GM12878 (cell line): ENCODE measurements around the gene CHD9. TPM values are rescaled to one million over a fixed set of nuclear protein-coding genes. Genes with fewer than 3 reads are reported as not detected.

Source experiments
- CREB1 ChIP-seq: IDR thresholded peaks from 2 replicates; pipeline ENCODE4 v1.6.1; 2012; ENCODE audit warnings: low read depth, mild to moderate bottlenecking, inconsistent platforms
- EED ChIP-seq: sonication (generic); IDR thresholded peaks from 2 replicates; pipeline ENCODE4 v1.6.1; 2016; ENCODE audit warnings: antibody characterized with exemption, low read depth
- EGR1 ChIP-seq, 2 experiments: IDR thresholded peaks; 1 replicate in 1 of 2; 2 replicates in 1 of 2; pipeline ENCODE4 v1.6.1; 2011 to 2012; ENCODE audit warnings: low read depth in 2 of 2, low read length in 2 of 2, borderline replicate concordance in 1 of 2, mild to moderate bottlenecking in 1 of 2, moderate library complexity in 1 of 2
- FOS ChIP-seq: IDR thresholded peaks from 3 replicates; pipeline ENCODE4 v1.6.1; 2011; ENCODE audit warnings: borderline replicate concordance; ENCODE audit not compliant: insufficient read length; ENCODE audit errors: extremely low read depth
- FOXK2 ChIP-seq: fragments of 450-650 bp; IDR thresholded peaks from 2 replicates; pipeline ENCODE4 v1.6.1; 2017; ENCODE audit warnings: mild to moderate bottlenecking, moderate library complexity
- GATAD2B ChIP-seq: fragments of 450-650 bp; conservative IDR thresholded peaks from 2 replicates; pipeline ENCODE4 v1.6.1; 2017; ENCODE audit warnings: low read depth, mild to moderate bottlenecking, moderate library complexity
- IKZF1 ChIP-seq: fragments of 450-650 bp; conservative IDR thresholded peaks from 2 replicates; pipeline ENCODE4 v1.6.1; 2017; ENCODE audit warnings: antibody characterized with exemption, mild to moderate bottlenecking
- IKZF2 ChIP-seq, 2 experiments: fragments of 450-650 bp; IDR thresholded peaks; 2 replicates each; pipeline ENCODE4 v1.6.1; 2017; ENCODE audit warnings: mild to moderate bottlenecking in 2 of 2, moderate library complexity in 2 of 2
- JUND ChIP-seq: IDR thresholded peaks from 2 replicates; pipeline ENCODE4 v1.6.1; 2012; ENCODE audit warnings: low read depth, mild to moderate bottlenecking, low read length, improper control_type of control experiment, moderate library complexity
- KAT2A ChIP-seq: conservative IDR thresholded peaks from 2 replicates; pipeline ENCODE4 v1.6.1; 2011; ENCODE audit warnings: low read depth, low read length; ENCODE audit not compliant: control insufficient read depth
- MEF2B ChIP-seq: fragments of 450-650 bp; IDR thresholded peaks from 2 replicates; pipeline ENCODE4 v1.6.1; 2018; ENCODE audit warnings: mild to moderate bottlenecking, moderate library complexity; ENCODE audit not compliant: partially characterized antibody, poor library complexity, severe bottlenecking
- MTA2 ChIP-seq: fragments of 450-650 bp; IDR thresholded peaks from 2 replicates; pipeline ENCODE4 v1.6.1; 2016; ENCODE audit warnings: low read depth, mild to moderate bottlenecking, moderate library complexity
- NFYA ChIP-seq: IDR thresholded peaks from 2 replicates; pipeline ENCODE4 v1.6.1; 2011; ENCODE audit warnings: low read depth, mild to moderate bottlenecking, low read length, improper control_type of control experiment, borderline replicate concordance
- NR2F1 ChIP-seq: fragments of 450-650 bp; conservative IDR thresholded peaks from 2 replicates; pipeline ENCODE4 v1.6.1; 2017; ENCODE audit warnings: mild to moderate bottlenecking
- SMC3 ChIP-seq: IDR thresholded peaks from 2 replicates; pipeline ENCODE4 v1.6.1; 2011; ENCODE audit warnings: low read length, improper control_type of control experiment, borderline replicate concordance
- SPI1 ChIP-seq: IDR thresholded peaks from 2 replicates; pipeline ENCODE4 v1.6.1; 2011; ENCODE audit warnings: low read depth, mild to moderate bottlenecking, low read length, moderate library complexity, borderline replicate concordance; ENCODE audit not compliant: insufficient read depth
- SREBF1 ChIP-seq: IDR thresholded peaks from 2 replicates; pipeline ENCODE4 v1.6.1; 2012; ENCODE audit warnings: mild to moderate bottlenecking, low read length
- SREBF2 ChIP-seq: IDR thresholded peaks from 2 replicates; pipeline ENCODE4 v1.6.1; 2012; ENCODE audit warnings: mild to moderate bottlenecking, low read length
- STAT1 ChIP-seq: fragments of 450-650 bp; conservative IDR thresholded peaks from 2 replicates; pipeline ENCODE4 v1.6.1; 2014; ENCODE audit warnings: antibody characterized with exemption, mild to moderate bottlenecking
- SUZ12 ChIP-seq: fragments of 200-600 bp; sonication (generic); IDR thresholded peaks from one replicate; pipeline ENCODE4 v1.6.1; 2018; ENCODE audit warnings: antibody characterized with exemption, mild to moderate bottlenecking; ENCODE audit not compliant: unreplicated experiment
- TAF1 ChIP-seq: IDR thresholded peaks from 2 replicates; pipeline ENCODE4 v1.6.1; 2011; ENCODE audit warnings: mild to moderate bottlenecking, low read depth, low read length, borderline replicate concordance
- TBL1XR1 ChIP-seq: IDR thresholded peaks from 2 replicates; pipeline ENCODE4 v1.6.1; 2012; ENCODE audit warnings: low read depth, low read length, improper control_type of control experiment
- TCF3 ChIP-seq: IDR thresholded peaks from 2 replicates; pipeline ENCODE4 v1.6.1; 2012; ENCODE audit warnings: low read depth, mild to moderate bottlenecking, low read length, borderline replicate concordance; ENCODE audit not compliant: insufficient read depth
- ZNF207 ChIP-seq: fragments of 450-650 bp; IDR thresholded peaks from 2 replicates; pipeline ENCODE4 v1.6.1; 2014; ENCODE audit warnings: antibody characterized with exemption, mild to moderate bottlenecking, borderline replicate concordance
- ZNF24 ChIP-seq: fragments of 450-650 bp; IDR thresholded peaks from 2 replicates; pipeline ENCODE4 v1.6.1; 2017; ENCODE audit warnings: antibody characterized with exemption, mild to moderate bottlenecking
- ZNF274 ChIP-seq: IDR thresholded peaks from one replicate; pipeline ENCODE4 v1.8.0; 2011; ENCODE audit not compliant: insufficient read length, insufficient read depth
- ZNF384 ChIP-seq: IDR thresholded peaks from 2 replicates; pipeline ENCODE4 v1.6.1; 2012; ENCODE audit warnings: low read depth, mild to moderate bottlenecking, low read length, improper control_type of control experiment, borderline replicate concordance
- polyA plus RNA-seq, 11 experiments: library from polyadenylated mRNA; depleted of rRNA in 4 of 11; unstranded in 6 of 11; stranded (reverse) in 5 of 11; fragments of >200 nt; fragmentation: Nextera tagmentation in 4 of 11; fragmentation: Illumina TruSeq in 1 of 11; extraction: Ambion mirVana in 4 of 11; extraction: Trizol in 1 of 11; gene quantifications; 1 replicate in 1 of 11; 2 replicates in 10 of 11; pipeline versions ENCODE4 v1.2.1 to v1.2.3, GENCODE V29; 2011 to 2016; ENCODE audit warnings: inconsistent platforms in 2 of 11, missing spikeins in 2 of 11, low read depth in 1 of 11
- total RNA-seq, 4 experiments: library from RNA; depleted of rRNA in 3 of 4; stranded (reverse); fragments of >200 nt in 3 of 4; fragmentation: Illumina TruSeq in 1 of 4; extraction: Trizol in 1 of 4; gene quantifications; 2 replicates each; pipeline versions ENCODE4 v1.2.1 to v1.2.3, GENCODE V29; 2013 to 2021
- TF ChIP-seq, protein P1 (sequence below): IDR thresholded peaks from 2 replicates; pipeline ENCODE4 v1.6.1; 2012; ENCODE audit warnings: low read depth, low read length, improper control_type of control experiment
- TF ChIP-seq, protein P2 (sequence below): fragments of 450-650 bp; IDR thresholded peaks from 2 replicates; pipeline ENCODE4 v1.6.1; 2017; ENCODE audit warnings: low read depth, mild to moderate bottlenecking, moderate library complexity
- TF ChIP-seq, protein P3 (sequence below): IDR thresholded peaks from 2 replicates; pipeline ENCODE4 v1.6.1; 2011; ENCODE audit warnings: low read depth, mild to moderate bottlenecking, low read length, moderate library complexity, borderline replicate concordance; ENCODE audit errors: extremely low read depth

CHD9 gene
- total and polyA plus RNA-seq, 10 of the 15 experiments (the other 5 are each of a cell fraction or from before 2014, with no cell fraction given), result 29.2 to 95.7 (median 54.3) TPM

DNA sequence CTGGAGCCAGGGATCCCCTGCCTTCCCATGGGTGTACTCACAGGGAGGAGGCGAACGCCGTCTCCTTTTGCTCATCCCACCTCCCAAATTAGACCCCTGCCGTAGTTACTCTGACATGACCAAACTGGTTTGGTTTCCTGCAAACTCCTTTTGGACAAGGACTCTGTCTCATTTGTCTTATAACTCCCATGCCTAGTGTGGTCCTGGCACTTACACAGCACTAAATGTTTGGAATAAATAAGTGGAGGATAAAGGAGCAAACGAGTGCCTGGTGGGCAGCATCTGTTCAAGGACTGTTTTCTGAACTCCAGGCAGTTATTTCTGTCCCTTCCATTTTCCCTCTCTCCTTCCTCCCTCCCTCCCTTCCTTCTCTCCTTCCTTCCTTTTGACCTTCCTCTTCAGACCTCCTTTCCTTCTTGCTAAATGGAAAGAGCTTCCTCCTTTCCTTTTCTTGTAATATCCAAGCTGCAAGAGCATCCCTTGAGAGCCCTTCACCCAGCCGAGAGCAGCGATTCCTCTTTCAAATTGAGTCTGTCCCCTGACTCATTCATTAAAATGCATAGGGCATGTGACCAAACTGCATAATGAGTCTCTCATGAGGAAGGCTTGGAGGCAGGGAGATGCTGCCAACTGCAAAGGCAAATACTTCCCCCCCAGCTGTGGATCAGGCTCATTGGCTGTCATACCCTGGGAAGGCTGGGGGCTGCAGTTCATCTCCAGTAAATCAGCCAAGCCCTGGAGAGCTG lies 36.8 kb downstream of the CHD9 start (continued):
- TF ChIP-seq, protein P1, sequence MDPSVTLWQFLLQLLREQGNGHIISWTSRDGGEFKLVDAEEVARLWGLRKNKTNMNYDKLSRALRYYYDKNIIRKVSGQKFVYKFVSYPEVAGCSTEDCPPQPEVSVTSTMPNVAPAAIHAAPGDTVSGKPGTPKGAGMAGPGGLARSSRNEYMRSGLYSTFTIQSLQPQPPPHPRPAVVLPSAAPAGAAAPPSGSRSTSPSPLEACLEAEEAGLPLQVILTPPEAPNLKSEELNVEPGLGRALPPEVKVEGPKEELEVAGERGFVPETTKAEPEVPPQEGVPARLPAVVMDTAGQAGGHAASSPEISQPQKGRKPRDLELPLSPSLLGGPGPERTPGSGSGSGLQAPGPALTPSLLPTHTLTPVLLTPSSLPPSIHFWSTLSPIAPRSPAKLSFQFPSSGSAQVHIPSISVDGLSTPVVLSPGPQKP, result no peak
- TF ChIP-seq, protein P2, sequence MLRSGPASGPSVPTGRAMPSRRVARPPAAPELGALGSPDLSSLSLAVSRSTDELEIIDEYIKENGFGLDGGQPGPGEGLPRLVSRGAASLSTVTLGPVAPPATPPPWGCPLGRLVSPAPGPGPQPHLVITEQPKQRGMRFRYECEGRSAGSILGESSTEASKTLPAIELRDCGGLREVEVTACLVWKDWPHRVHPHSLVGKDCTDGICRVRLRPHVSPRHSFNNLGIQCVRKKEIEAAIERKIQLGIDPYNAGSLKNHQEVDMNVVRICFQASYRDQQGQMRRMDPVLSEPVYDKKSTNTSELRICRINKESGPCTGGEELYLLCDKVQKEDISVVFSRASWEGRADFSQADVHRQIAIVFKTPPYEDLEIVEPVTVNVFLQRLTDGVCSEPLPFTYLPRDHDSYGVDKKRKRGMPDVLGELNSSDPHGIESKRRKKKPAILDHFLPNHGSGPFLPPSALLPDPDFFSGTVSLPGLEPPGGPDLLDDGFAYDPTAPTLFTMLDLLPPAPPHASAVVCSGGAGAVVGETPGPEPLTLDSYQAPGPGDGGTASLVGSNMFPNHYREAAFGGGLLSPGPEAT, result peak; percentile 56; the same call in 1 of the 2 replicates
- TF ChIP-seq, protein P3, sequence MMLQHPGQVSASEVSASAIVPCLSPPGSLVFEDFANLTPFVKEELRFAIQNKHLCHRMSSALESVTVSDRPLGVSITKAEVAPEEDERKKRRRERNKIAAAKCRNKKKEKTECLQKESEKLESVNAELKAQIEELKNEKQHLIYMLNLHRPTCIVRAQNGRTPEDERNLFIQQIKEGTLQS, result peak; percentile 55; the same call in 1 of the 2 replicates
- TF ChIP-seq CREB1, result 0 out of 2 replicates have a peak, but pooled peaks have one; percentile 21
- TF ChIP-seq SUZ12, result no peak
- TF ChIP-seq NFYA, result no peak
- no peak for TF ChIP-seq SREBF1
- TF ChIP-seq NR2F1, result no peak
- no peak; the same call in 1 of the 2 replicates for TF ChIP-seq ZNF207
- no peak for TF ChIP-seq ZNF274
- peak; percentile 66; the same call in 1 of the 2 replicates for TF ChIP-seq TBL1XR1
- TF ChIP-seq KAT2A, result no peak
- TF ChIP-seq SMC3, result peak; percentile 3; the same call in 1 of the 2 replicates
- peak; percentile 75 for TF ChIP-seq MTA2
- TF ChIP-seq TAF1, result no peak
- TF ChIP-seq JUND, result peak; percentile 72; the same call in 1 of the 2 replicates
- TF ChIP-seq GATAD2B, result no peak
- peak; percentile 87 for TF ChIP-seq EED
- TF ChIP-seq FOS, result no peak
- TF ChIP-seq IKZF1, result peak; percentile 67
- TF ChIP-seq FOXK2, result no peak
- TF ChIP-seq SREBF2, result no peak
- peak; percentile 64 to 69 for TF ChIP-seq IKZF2 (IDR thresholded peaks at IDR 0.05)
- no peak for TF ChIP-seq TCF3
- TF ChIP-seq SPI1, result peak; percentile 86
- TF ChIP-seq MEF2B, result peak; percentile 35
- TF ChIP-seq ZNF384, result no peak
- TF ChIP-seq EGR1 (IDR thresholded peaks at IDR 0.05; ENCODE audit: borderline replicate concordance in 1 of 2, low read depth in 2 of 2, low read length in 2 of 2), result no peak
- no peak for TF ChIP-seq ZNF24
- no peak for TF ChIP-seq STAT1
